ENCODE measurements around the gene SMIM15.

The SMIM15 gene

GRCh38 chr5:61180886-61181285, 18.6 kb upstream of the SMIM15 start:
- H3K4me2 ChIP-seq (ENCODE audit: insufficient read depth, low read length) = peak overlapping the region; percentile 64
- H3K9me3 ChIP-seq (ENCODE audit: insufficient read depth, low read length, severe bottlenecking) = no peaks in the 10 kb centered on the region
- no peaks in the 10 kb centered on the region for H3K36me3 ChIP-seq (ENCODE audit: insufficient read depth, low read length)
- peak overlapping the region in 1 of 2 experiments; percentile 47; a peak in 2 of 4 replicates for H3K4me3 ChIP-seq (ENCODE audit: low read depth in 1 of 2, low read length in 2 of 2)
- H3K79me2 ChIP-seq (ENCODE audit: insufficient read depth, low read length) = no peaks in the 10 kb centered on the region
- H4K20me1 ChIP-seq (ENCODE audit: insufficient read depth, low read length) = no peaks in the 10 kb centered on the region
- ATAC-seq (ENCODE audit: insufficient read depth, low read depth) (0 out of 3 replicates have a peak, but pooled peaks have one; percentile 42), DNase-seq (no peak)
- peaks cover 26% of the 10 kb centered on the region for H3K4me1 ChIP-seq (ENCODE audit: insufficient read depth, low read length)
- H3K9ac ChIP-seq (ENCODE audit: low read depth, low read length) = peak overlapping the region; percentile 22
- peak overlapping the region; percentile 49 for H3K27ac ChIP-seq (ENCODE audit: low read length)
- no peaks in the 10 kb centered on the region for H3K27me3 ChIP-seq (ENCODE audit: insufficient read depth, low read length, poor library complexity)
- H2AFZ ChIP-seq (ENCODE audit: low read depth, low read length) = peak overlapping the region; percentile 71
- no peak for TF ChIP-seq CTCF (IDR thresholded peaks at IDR 0.05; ENCODE audit: borderline replicate concordance, extremely low read depth, low read length, poor library complexity, severe bottlenecking)

GRCh38 chr5:61178702-61179101, 16.4 kb upstream of the SMIM15 start:
- H3K4me3 ChIP-seq (ENCODE audit: low read depth in 1 of 2, low read length in 2 of 2) = no peak overlapping the region
- H3K79me2 ChIP-seq (ENCODE audit: insufficient read depth, low read length) = no peaks in the 10 kb centered on the region
- H2AFZ ChIP-seq (ENCODE audit: low read depth, low read length) = no peak overlapping the region
- DNase-seq (no peak), ATAC-seq (ENCODE audit: insufficient read depth, low read depth) (no peak)
- no peaks in the 10 kb centered on the region for H3K36me3 ChIP-seq (ENCODE audit: insufficient read depth, low read length)
- H3K9ac ChIP-seq (ENCODE audit: low read depth, low read length) = no peak overlapping the region
- no peak overlapping the region for H3K27ac ChIP-seq (ENCODE audit: low read length)
- H3K4me1 ChIP-seq (ENCODE audit: insufficient read depth, low read length) = peaks cover 26% of the 10 kb centered on the region
- H4K20me1 ChIP-seq (ENCODE audit: insufficient read depth, low read length) = no peaks in the 10 kb centered on the region
- H3K9me3 ChIP-seq (ENCODE audit: insufficient read depth, low read length, severe bottlenecking) = no peaks in the 10 kb centered on the region
- H3K4me2 ChIP-seq (ENCODE audit: insufficient read depth, low read length) = no peak overlapping the region
- no peaks in the 10 kb centered on the region for H3K27me3 ChIP-seq (ENCODE audit: insufficient read depth, low read length, poor library complexity)
- TF ChIP-seq EZH2 (IDR thresholded peaks at IDR 0.05; ENCODE audit: borderline replicate concordance, low read depth, low read length, severe bottlenecking) (no peak), CTCF (IDR thresholded peaks at IDR 0.05; ENCODE audit: borderline replicate concordance, extremely low read depth, low read length, poor library complexity, severe bottlenecking) (no peak)

GRCh38 chr5:61177716-61178115, 15.4 kb upstream of the SMIM15 start:
- Histone ChIP-seq H3K4me2 (ENCODE audit: insufficient read depth, low read length) (no peak overlapping the region), H3K4me1 (ENCODE audit: insufficient read depth, low read length) (peaks cover 24% of the 10 kb centered on the region), H4K20me1 (ENCODE audit: insufficient read depth, low read length) (no peaks in the 10 kb centered on the region), H3K9ac (ENCODE audit: low read depth, low read length) (no peak overlapping the region), H3K79me2 (ENCODE audit: insufficient read depth, low read length) (no peaks in the 10 kb centered on the region), H2AFZ (ENCODE audit: low read depth, low read length) (no peak overlapping the region), H3K27me3 (ENCODE audit: insufficient read depth, low read length, poor library complexity) (no peaks in the 10 kb centered on the region), H3K4me3 (ENCODE audit: low read depth in 1 of 2, low read length in 2 of 2) (no peak overlapping the region), H3K27ac (ENCODE audit: low read length) (no peak overlapping the region), H3K36me3 (ENCODE audit: insufficient read depth, low read length) (no peaks in the 10 kb centered on the region), H3K9me3 (ENCODE audit: insufficient read depth, low read length, severe bottlenecking) (no peaks in the 10 kb centered on the region)
- DNase-seq = no peak
- no peak for TF ChIP-seq CTCF (IDR thresholded peaks at IDR 0.05; ENCODE audit: borderline replicate concordance, extremely low read depth, low read length, poor library complexity, severe bottlenecking)
- TF ChIP-seq EZH2 (IDR thresholded peaks at IDR 0.05; ENCODE audit: borderline replicate concordance, low read depth, low read length, severe bottlenecking) = no peak
- no peak for ATAC-seq (ENCODE audit: insufficient read depth, low read depth)

- no peak overlapping the region for H3K27ac ChIP-seq (ENCODE audit: low read length)
- no peaks in the 10 kb centered on the region for H3K27me3 ChIP-seq (ENCODE audit: insufficient read depth, low read length, poor library complexity)
- no peaks in the 10 kb centered on the region for H3K36me3 ChIP-seq (ENCODE audit: insufficient read depth, low read length)
- no peaks in the 10 kb centered on the region for H3K79me2 ChIP-seq (ENCODE audit: insufficient read depth, low read length)
- no peaks in the 10 kb centered on the region for H3K9me3 ChIP-seq (ENCODE audit: insufficient read depth, low read length, severe bottlenecking)
- ATAC-seq (ENCODE audit: insufficient read depth, low read depth) (no peak), DNase-seq (no peak)
- H2AFZ ChIP-seq (ENCODE audit: low read depth, low read length) = no peak overlapping the region
- H3K4me3 ChIP-seq (ENCODE audit: low read depth in 1 of 2, low read length in 2 of 2) = no peak overlapping the region
- no peak overlapping the region for H3K4me2 ChIP-seq (ENCODE audit: insufficient read depth, low read length)
- no peaks in the 10 kb centered on the region for H4K20me1 ChIP-seq (ENCODE audit: insufficient read depth, low read length)
- no peak overlapping the region for H3K9ac ChIP-seq (ENCODE audit: low read depth, low read length)
- peaks cover 17% of the 10 kb centered on the region for H3K4me1 ChIP-seq (ENCODE audit: insufficient read depth, low read length)
- TF ChIP-seq EZH2 (IDR thresholded peaks at IDR 0.05; ENCODE audit: borderline replicate concordance, low read depth, low read length, severe bottlenecking) (no peak), CTCF (IDR thresholded peaks at IDR 0.05; ENCODE audit: borderline replicate concordance, extremely low read depth, low read length, poor library complexity, severe bottlenecking) (no peak)
These were observed 14.8 kb upstream of the SMIM15 start for GRCh38 chr5:61177070-61177469.
